H9 (cell line): Measurements from ENCODE around the gene NEGR1. TPM values are rescaled to one million over a fixed set of nuclear protein-coding genes. Genes with fewer than 3 reads are reported as not detected.

Source experiments
- DNase-seq: peaks from one replicate; pipeline ENCODE4 v3.0.0-alpha.2; 2017
- H2AFZ ChIP-seq: one replicate; pipeline ENCODE4 v1.6.1; 2013; ENCODE audit warnings: mild to moderate bottlenecking, low read length, control low read depth, moderate library complexity
- H2AK5ac ChIP-seq: 2 replicates; pipeline ENCODE4 v1.6.1; 2013; ENCODE audit warnings: low read length, control low read depth, mixed read lengths; ENCODE audit not compliant: insufficient read length
- H2BK120ac ChIP-seq: one replicate; pipeline ENCODE4 v1.6.1; 2013; ENCODE audit warnings: low read depth, mild to moderate bottlenecking, low read length, control low read depth, inconsistent platforms; ENCODE audit not compliant: poor library complexity, severe bottlenecking
- H2BK12ac ChIP-seq: 2 replicates; pipeline ENCODE4 v1.6.1; 2013; ENCODE audit warnings: low read length, control low read depth, mixed read lengths, low read depth; ENCODE audit not compliant: insufficient read length
- H2BK15ac ChIP-seq: 2 replicates; pipeline ENCODE4 v1.6.1; 2013; ENCODE audit warnings: low read depth, low read length, control low read depth
- H2BK20ac ChIP-seq: one replicate; pipeline ENCODE4 v1.6.1; 2013; ENCODE audit warnings: low read depth, mild to moderate bottlenecking, low read length, control low read depth, inconsistent platforms; ENCODE audit not compliant: poor library complexity, severe bottlenecking
- H2BK5ac ChIP-seq: 2 replicates; pipeline ENCODE4 v1.6.1; 2013; ENCODE audit warnings: low read length, control low read depth, mixed read lengths; ENCODE audit not compliant: insufficient read length
- H3K14ac ChIP-seq: 2 replicates; pipeline ENCODE4 v1.6.1; 2013; ENCODE audit warnings: low read length, control low read depth; ENCODE audit not compliant: insufficient read depth
- H3K18ac ChIP-seq: 2 replicates; pipeline ENCODE4 v1.6.1; 2013; ENCODE audit warnings: low read depth, mild to moderate bottlenecking, mixed read lengths, low read length, control low read depth; ENCODE audit not compliant: insufficient read length
- H3K23ac ChIP-seq: 2 replicates; pipeline ENCODE4 v1.6.1; 2013; ENCODE audit warnings: low read length, control low read depth, mixed read lengths, low read depth; ENCODE audit not compliant: insufficient read length
- H3K23me2 ChIP-seq: 2 replicates; pipeline ENCODE4 v1.6.1; 2013; ENCODE audit warnings: low read depth, mild to moderate bottlenecking, mixed read lengths, low read length, control low read depth; ENCODE audit not compliant: insufficient read length, poor library complexity, severe bottlenecking
- H3K27ac ChIP-seq: 2 replicates; pipeline ENCODE4 v1.5.1; 2013; ENCODE audit warnings: low read length, control low read depth, mixed read lengths, low read depth; ENCODE audit not compliant: insufficient read length
- H3K27me3 ChIP-seq: 2 replicates; pipeline ENCODE4 v1.6.1; 2013; ENCODE audit warnings: low read length, control low read depth, inconsistent platforms; ENCODE audit not compliant: insufficient read depth
- H3K4ac ChIP-seq: 2 replicates; pipeline ENCODE4 v1.6.1; 2013; ENCODE audit warnings: low read depth, mild to moderate bottlenecking, control low read depth, inconsistent platforms, low read length, moderate library complexity
- H3K4me1 ChIP-seq: 2 replicates; pipeline ENCODE4 v1.6.1; 2013; ENCODE audit warnings: low read length, control low read depth, inconsistent platforms; ENCODE audit not compliant: insufficient read depth
- H3K4me2 ChIP-seq: 2 replicates; pipeline ENCODE4 v1.6.1; 2013; ENCODE audit warnings: low read length, control low read depth, mixed read lengths; ENCODE audit not compliant: insufficient read length, insufficient read depth
- H3K56ac ChIP-seq: 2 replicates; pipeline ENCODE4 v1.6.1; 2013; ENCODE audit warnings: low read depth, mild to moderate bottlenecking, mixed read lengths, low read length, control low read depth; ENCODE audit not compliant: insufficient read length
- H3K79me1 ChIP-seq: 2 replicates; pipeline ENCODE4 v1.6.1; 2013; ENCODE audit warnings: low read depth, mild to moderate bottlenecking, moderate library complexity, low read length, control low read depth, inconsistent platforms; ENCODE audit not compliant: insufficient read depth, poor library complexity, severe bottlenecking
- H3K79me2 ChIP-seq: 2 replicates; pipeline ENCODE4 v1.6.1; 2013; ENCODE audit warnings: low read length, control low read depth, inconsistent platforms; ENCODE audit not compliant: insufficient read depth
- H3K9ac ChIP-seq: 2 replicates; pipeline ENCODE4 v1.6.1; 2013; ENCODE audit warnings: low read length, control low read depth, mixed read lengths; ENCODE audit not compliant: insufficient read length; ENCODE audit errors: extremely low read depth
- H3K9me3 ChIP-seq: one replicate; pipeline ENCODE4 v1.6.1; 2013; ENCODE audit warnings: low read depth, low read length, inconsistent platforms; ENCODE audit not compliant: control insufficient read depth
- H3T11ph ChIP-seq: one replicate; pipeline ENCODE4 v1.6.1; 2013; ENCODE audit warnings: mild to moderate bottlenecking, low read length, control low read depth, inconsistent platforms
- H4K20me1 ChIP-seq: one replicate; pipeline ENCODE4 v1.6.1; 2013; ENCODE audit not compliant: control insufficient read depth, insufficient read length, insufficient read depth
- H4K5ac ChIP-seq: 2 replicates; pipeline ENCODE4 v1.6.1; 2013; ENCODE audit warnings: low read depth, mild to moderate bottlenecking, mixed read lengths, low read length, control low read depth; ENCODE audit not compliant: insufficient read length
- H4K8ac ChIP-seq: replicated peaks from 2 replicates; pipeline ENCODE4 v1.6.1; 2013; ENCODE audit warnings: low read length, control low read depth, mixed read lengths, low read depth; ENCODE audit not compliant: insufficient read length
- H4K91ac ChIP-seq: 2 replicates; pipeline ENCODE4 v1.6.1; 2013; ENCODE audit warnings: low read depth, mild to moderate bottlenecking, moderate library complexity, mixed read lengths, low read length, control low read depth; ENCODE audit not compliant: insufficient read length
- H3K27ac Mint-ChIP-seq, 3 experiments: 2 replicates in 2 of 3; 3 replicates in 1 of 3; pipeline ENCODE4 v1.8.0; 2020 to 2021; ENCODE audit warnings: mixed read lengths in 3 of 3, mild to moderate bottlenecking in 1 of 3, moderate library complexity in 1 of 3
- H3K27me3 Mint-ChIP-seq: 2 replicates; pipeline ENCODE4 v1.8.0; 2021; ENCODE audit warnings: low read depth, mild to moderate bottlenecking, moderate library complexity, mixed read lengths
- H3K36me3 Mint-ChIP-seq, 3 experiments: 2 replicates in 2 of 3; 3 replicates in 1 of 3; pipeline ENCODE4 v1.8.0; 2020 to 2021; ENCODE audit warnings: low read depth in 3 of 3, mixed read lengths in 3 of 3; ENCODE audit not compliant: insufficient read depth in 1 of 3
- H3K4me1 Mint-ChIP-seq, 2 experiments: 2 replicates each; pipeline ENCODE4 v1.8.0; 2020; ENCODE audit warnings: mixed read lengths in 2 of 2
- H3K4me3 Mint-ChIP-seq, 2 experiments: 2 replicates in 1 of 2; 3 replicates in 1 of 2; pipeline ENCODE4 v1.8.0; 2020 to 2021; ENCODE audit warnings: mild to moderate bottlenecking in 2 of 2, mixed read lengths in 2 of 2, moderate library complexity in 1 of 2
- H3K9me3 Mint-ChIP-seq, 2 experiments: 2 replicates in 1 of 2; 3 replicates in 1 of 2; pipeline ENCODE4 v1.8.0; 2020; ENCODE audit warnings: mild to moderate bottlenecking in 2 of 2, mixed read lengths in 2 of 2, moderate library complexity in 1 of 2
- CTCF ChIP-seq: fragments of 200-600 bp; sonication (generic); conservative IDR thresholded peaks from 3 replicates; pipeline ENCODE4 v1.8.0; 2021; ENCODE audit warnings: antibody characterized with exemption, mild to moderate bottlenecking
- WGBS: extraction: QIAGEN DNeasy Blood & Tissue Kit; methylation state at CpG from one replicate; pipeline ENCODE4 v1.1.7; 2013; ENCODE audit warnings: missing lambda C conversion rate, low lambda C conversion rate, mixed read lengths; ENCODE audit not compliant: insufficient read length; ENCODE audit errors: extremely low coverage; 5-methylcytosine and 5-hydroxymethylcytosine counted together
- total RNA-seq: library from RNA; stranded (reverse); gene quantifications from 2 replicates; pipeline ENCODE4 v1.2.1, GENCODE V29; 2021

The NEGR1 gene
- total RNA-seq, 1 experiment from 2014 or later: 0.13 TPM

GRCh38 chr1:71473331-71473730 lies 809.0 kb downstream of the NEGR1 start:
- H3K79me2 ChIP-seq: no peaks in the 10 kb centered on the region
- H3K18ac ChIP-seq: no peak overlapping the region
- H4K91ac ChIP-seq: no peak overlapping the region
- no peak overlapping the region for H2BK120ac ChIP-seq
- H2BK15ac ChIP-seq: no peak overlapping the region
- DNase-seq: no peak
- no peak overlapping the region for H3K27ac ChIP-seq
- H3T11ph ChIP-seq: no peak overlapping the region
- H3K14ac ChIP-seq: no peak overlapping the region
- no peaks in the 10 kb centered on the region for H3K27me3 Mint-ChIP-seq
- H3K4me1 ChIP-seq: no peaks in the 10 kb centered on the region
- H3K23me2 ChIP-seq: no peaks in the 10 kb centered on the region
- no peak overlapping the region for H3K27ac Mint-ChIP-seq
- no peak overlapping the region for H2BK5ac ChIP-seq
- H2BK20ac ChIP-seq: no peak overlapping the region
- no peak overlapping the region for H2BK12ac ChIP-seq
- WGBS: no CpG with 5 or more reads among the region's 2 CpGs
- peaks cover 5% of the 10 kb centered on the region in 2 experiments for H3K4me1 Mint-ChIP-seq
- no peak overlapping the region for H3K9ac ChIP-seq
- no peak overlapping the region for H3K4me3 Mint-ChIP-seq
- no peak overlapping the region for H3K4ac ChIP-seq
- no peaks in the 10 kb centered on the region for H3K9me3 ChIP-seq
- H4K5ac ChIP-seq: no peak overlapping the region
- H4K20me1 ChIP-seq: no peaks in the 10 kb centered on the region
- no peak overlapping the region for H3K23ac ChIP-seq
- H3K4me2 ChIP-seq: no peak overlapping the region
- no peak for TF ChIP-seq CTCF
- no peak overlapping the region for H2AFZ ChIP-seq
- H3K79me1 ChIP-seq: no peaks in the 10 kb centered on the region
- no peak overlapping the region for H3K56ac ChIP-seq
- no peak overlapping the region for H4K8ac ChIP-seq
- peaks cover 4 to 6% of the 10 kb centered on the region in 2 experiments; a peak in 4 of 5 replicates for H3K9me3 Mint-ChIP-seq
- H3K27me3 ChIP-seq: no peaks in the 10 kb centered on the region
- no peak overlapping the region for H2AK5ac ChIP-seq
- H3K36me3 Mint-ChIP-seq: 0 out of 7 replicates have a peak, but pooled peaks cover 0 to 4% (median 0%) of the 10 kb centered on the region in 3 experiments
